Amniotic epithelial cell (primary cell): ENCODE data around the gene CCDC54.
A peak's percentile ranks its signal among the peaks of the same experiment; 100 is the strongest.
"Not testable (repeated sequence)": the region's sequence is repeated elsewhere in the genome, so short reads cannot be mapped to it uniquely, and the experiment has no call there.

Source experiments
- DNase-seq: peaks from one replicate; pipeline ENCODE4 v3.0.0-alpha.2; 2010; ENCODE audit warnings: low read depth

CCDC54 gene

GRCh38 chr3:107377151-107377550 lies at the start of gene CCDC54:
CCDC54 (plus strand) TSS chr3:107377439; CDS start chr3:107377588, 149 bp downstream.
- no peak for DNase-seq

- DNase-seq = no peak
Measured at GRCh38 chr3:107328069-107328468, 49.2 kb upstream of the CCDC54 start.

- no peak for DNase-seq
Measured at GRCh38 chr3:107329088-107329487, 48.2 kb upstream of the CCDC54 start.

- DNase-seq = not testable (repeated sequence)
Measured at GRCh38 chr3:107339690-107340089, 37.5 kb upstream of the CCDC54 start.

- DNase-seq = no peak
Measured at GRCh38 chr3:107344722-107345121, 32.5 kb upstream of the CCDC54 start.

GRCh38 chr3:107345822-107346405 lies 31.3 kb upstream of the CCDC54 start:
- no peak for DNase-seq

GRCh38 chr3:107346564-107346963 lies 30.7 kb upstream of the CCDC54 start:
- no peak for DNase-seq

GRCh38 chr3:107347751-107348150 lies 29.5 kb upstream of the CCDC54 start:
- DNase-seq = no peak

- no peak for DNase-seq
Measured at GRCh38 chr3:107356706-107357105, 20.5 kb upstream of the CCDC54 start.

- no peak for DNase-seq
Measured at GRCh38 chr3:107361633-107362032, 15.6 kb upstream of the CCDC54 start.

GRCh38 chr3:107365051-107365450 lies 12.2 kb upstream of the CCDC54 start:
- DNase-seq = no peak

- no peak for DNase-seq
Measured at GRCh38 chr3:107366766-107367165, 10.5 kb upstream of the CCDC54 start.

GRCh38 chr3:107367353-107367752 lies 9.9 kb upstream of the CCDC54 start:
- DNase-seq = peak; percentile 75

GRCh38 chr3:107368654-107369398 lies 8.4 kb upstream of the CCDC54 start:
- no peak for DNase-seq

- no peak for DNase-seq
Measured at GRCh38 chr3:107369791-107370190, 7.4 kb upstream of the CCDC54 start.

- DNase-seq = no peak
Measured at GRCh38 chr3:107370907-107371306, 6.3 kb upstream of the CCDC54 start.

- DNase-seq = no peak
Measured at GRCh38 chr3:107372506-107372905, 4.7 kb upstream of the CCDC54 start.

- no peak for DNase-seq
Measured at GRCh38 chr3:107373896-107374295, 3.3 kb upstream of the CCDC54 start.

GRCh38 chr3:107375682-107376081 lies 1.6 kb upstream of the CCDC54 start:
- DNase-seq = no peak

- no peak for DNase-seq
Measured at GRCh38 chr3:107382631-107383030, 5.4 kb downstream of the CCDC54 start.

GRCh38 chr3:107384428-107384827 lies 7.2 kb downstream of the CCDC54 start:
- no peak for DNase-seq

GRCh38 chr3:107384907-107385306 lies 7.7 kb downstream of the CCDC54 start:
- DNase-seq = no peak

- peak; percentile 47 for DNase-seq
Measured at GRCh38 chr3:107387555-107387954, 10.3 kb downstream of the CCDC54 start.
